OCI-LY7 (cell line): Measurements from ENCODE around the gene COPRS.

ENCODE experiments used
- EZH2phosphoT487 ChIP-seq: fragments of 200-600 bp; sonication (generic); IDR thresholded peaks from 2 replicates; pipeline ENCODE4 v1.6.1; 2018; ENCODE audit warnings: low read depth, borderline replicate concordance, mild to moderate bottlenecking, mixed run types, antibody characterized with exemption, low read length, moderate library complexity, mixed read lengths
- TF ChIP-seq, protein P1 (sequence below): fragments of 200-600 bp; sonication (generic); conservative IDR thresholded peaks from 2 replicates; pipeline ENCODE4 v1.5.1; 2014; ENCODE audit warnings: mild to moderate bottlenecking, antibody characterized with exemption, low read length, moderate library complexity, mixed read lengths

DNA sequence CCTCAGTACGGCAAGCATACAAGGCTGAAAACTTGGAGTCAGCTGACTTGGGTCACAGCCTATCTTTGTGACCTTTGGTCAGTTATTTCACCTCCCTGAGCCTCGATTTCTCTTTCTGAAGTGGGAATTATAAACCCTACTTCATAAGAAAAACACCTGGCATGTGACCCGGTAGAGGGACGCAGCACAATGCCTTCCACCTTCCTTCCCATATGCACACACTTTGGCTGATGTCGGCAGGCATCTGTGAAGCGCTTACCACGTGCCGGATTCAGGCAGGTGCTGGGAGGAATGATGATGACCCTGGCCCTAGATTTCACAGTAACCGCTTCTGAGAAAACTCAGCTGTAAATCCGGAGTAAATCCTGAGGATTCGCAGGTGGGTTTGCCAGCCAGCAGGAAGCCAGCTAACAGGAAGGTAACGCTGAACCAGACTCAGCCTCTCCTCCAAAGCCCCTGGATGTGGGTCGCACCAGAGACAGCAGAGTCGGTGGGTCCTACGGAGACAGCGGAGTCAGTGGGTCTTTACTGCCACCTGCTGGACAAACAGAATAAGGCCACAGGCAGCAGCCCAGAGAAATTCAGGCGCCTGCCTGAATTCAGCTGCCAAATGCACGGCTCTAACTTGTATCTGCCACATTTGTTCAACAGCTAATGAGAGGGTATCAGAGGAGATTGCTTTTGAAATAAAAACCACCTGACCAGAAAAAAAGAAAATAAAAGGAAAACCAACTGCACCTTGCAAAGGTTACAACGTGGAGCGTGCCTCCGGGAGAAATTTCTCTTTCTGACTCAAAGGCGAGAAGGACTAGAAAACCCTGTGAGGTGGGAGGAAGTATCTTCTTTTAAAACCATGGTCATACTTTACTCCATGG lies 16.6 kb downstream of the COPRS start:
- TF ChIP-seq, protein P1, sequence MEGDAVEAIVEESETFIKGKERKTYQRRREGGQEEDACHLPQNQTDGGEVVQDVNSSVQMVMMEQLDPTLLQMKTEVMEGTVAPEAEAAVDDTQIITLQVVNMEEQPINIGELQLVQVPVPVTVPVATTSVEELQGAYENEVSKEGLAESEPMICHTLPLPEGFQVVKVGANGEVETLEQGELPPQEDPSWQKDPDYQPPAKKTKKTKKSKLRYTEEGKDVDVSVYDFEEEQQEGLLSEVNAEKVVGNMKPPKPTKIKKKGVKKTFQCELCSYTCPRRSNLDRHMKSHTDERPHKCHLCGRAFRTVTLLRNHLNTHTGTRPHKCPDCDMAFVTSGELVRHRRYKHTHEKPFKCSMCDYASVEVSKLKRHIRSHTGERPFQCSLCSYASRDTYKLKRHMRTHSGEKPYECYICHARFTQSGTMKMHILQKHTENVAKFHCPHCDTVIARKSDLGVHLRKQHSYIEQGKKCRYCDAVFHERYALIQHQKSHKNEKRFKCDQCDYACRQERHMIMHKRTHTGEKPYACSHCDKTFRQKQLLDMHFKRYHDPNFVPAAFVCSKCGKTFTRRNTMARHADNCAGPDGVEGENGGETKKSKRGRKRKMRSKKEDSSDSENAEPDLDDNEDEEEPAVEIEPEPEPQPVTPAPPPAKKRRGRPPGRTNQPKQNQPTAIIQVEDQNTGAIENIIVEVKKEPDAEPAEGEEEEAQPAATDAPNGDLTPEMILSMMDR: peak; percentile 99
- no peak for TF ChIP-seq EZH2phosphoT487
